Measurements from ENCODE around the gene COX10.

GRCh38 chr17:14200354-14200753 is 131.1 kb downstream of the COX10 start:
- TF ChIP-seq CTCF (IDR thresholded peaks at IDR 0.05) (no peak), POLR2AphosphoS5 (IDR thresholded peaks at IDR 0.05) (no peak)
